Upper lobe of left lung (tissue), 6 donors: ENCODE measurements around the gene RIMBP2. TPM values are rescaled to one million over a fixed set of nuclear protein-coding genes. Genes with fewer than 3 reads are reported as not detected.

Experiments used
- ATAC-seq, 2 donors: fragments of 200-7000 bp; cut with Tn5 transposase; one replicate each; pipeline ENCODE4 v1.9.1; 2022; ENCODE audit warnings: mild to moderate bottlenecking in 2 of 2, moderate library complexity in 2 of 2; ENCODE audit not compliant: low FRiP score in 2 of 2
- DNase-seq, 2 donors: peaks; one replicate each; pipeline ENCODE4 v3.0.0-alpha.2; 2019 to 2020
- H3K27ac ChIP-seq, 4 donors: fragments of 200-600 bp; sonication (generic); one replicate each; pipeline ENCODE4 v1.5.1; 2016 to 2019
- H3K27me3 ChIP-seq, 4 donors: fragments of 200-600 bp; sonication (generic); one replicate each; pipeline ENCODE4 v1.5.1; 2017 to 2019
- H3K36me3 ChIP-seq, 4 donors: fragments of 200-600 bp; sonication (generic); one replicate each; pipeline ENCODE4 v1.5.1; 2016 to 2019
- H3K4me1 ChIP-seq, 4 donors: fragments of 200-600 bp; sonication (generic); one replicate each; pipeline ENCODE4 v1.5.1; 2018 to 2019
- H3K4me3 ChIP-seq, 4 donors: fragments of 200-600 bp; sonication (generic); one replicate each; pipeline ENCODE4 v1.5.1; 2017 to 2019; ENCODE audit warnings: mild to moderate bottlenecking in 2 of 4, moderate library complexity in 1 of 4
- H3K9me3 ChIP-seq, 4 donors: fragments of 200-600 bp; sonication (generic); one replicate each; pipeline ENCODE4 v1.5.1; 2018 to 2019
- CTCF ChIP-seq, 6 experiments: fragments of 450-650 bp in 4 of 6; fragments of 200-600 bp in 2 of 6; sonication (generic) in 2 of 6; IDR thresholded peaks; one replicate each; pipeline ENCODE4 v1.5.1; 2016 to 2019; ENCODE audit warnings: antibody characterized with exemption in 6 of 6
- EP300 ChIP-seq, 4 donors: sonication (generic); formaldehyde crosslinking; IDR thresholded peaks; one replicate each; pipeline ENCODE4 v1.5.1; 2017; ENCODE audit warnings: antibody characterized with exemption in 4 of 4, control low read depth in 2 of 4
- POLR2A ChIP-seq, 4 donors: fragments of 450-650 bp; IDR thresholded peaks; one replicate each; pipeline ENCODE4 v1.5.1; 2016 to 2017; ENCODE audit warnings: antibody characterized with exemption in 4 of 4, mild to moderate bottlenecking in 2 of 4
- POLR2AphosphoS5 ChIP-seq, 2 donors: sonication (generic); formaldehyde crosslinking; IDR thresholded peaks; one replicate each; pipeline ENCODE4 v1.5.1; 2017; ENCODE audit warnings: antibody characterized with exemption in 2 of 2
- WGBS, 2 donors: methylation state at CpG; one replicate each; pipeline ENCODE4 v1.1.5; 2017 to 2018; 5-methylcytosine and 5-hydroxymethylcytosine counted together
- total RNA-seq, 6 donors: library from RNA; depleted of rRNA in 4 of 6; stranded (reverse); fragments of >200 nt in 4 of 6; gene quantifications; one replicate each; pipeline versions ENCODE4 v1.1.0 to v1.2.1, GENCODE V29; 2016 to 2021
- donor health status: DM: no; HTN: no; CAD: no; lungs with moderate emphysema.
- donor health status: DM: no; HTN: yes; CAD: no; lungs with severe emphysema.

The RIMBP2 gene
- total RNA-seq, 6 donors from 2014 or later: 0.23 to 3.9 (median 0.44) TPM; not detected in 1

- Histone ChIP-seq H3K27ac (no peak overlapping the region), H3K9me3 (no peaks in the 10 kb centered on the region), H3K4me3 (no peak overlapping the region), H3K36me3 (no peaks in the 10 kb centered on the region), H3K27me3 (no peaks in the 10 kb centered on the region), H3K4me1 (no peaks in the 10 kb centered on the region)
- TF ChIP-seq POLR2AphosphoS5 (IDR thresholded peaks at IDR 0.05): no peak
- TF ChIP-seq POLR2A (IDR thresholded peaks at IDR 0.05): no peak
- TF ChIP-seq EP300 (IDR thresholded peaks at IDR 0.05): no peak
- no peak for TF ChIP-seq CTCF (IDR thresholded peaks at IDR 0.05)
- ATAC-seq (no peak), DNase-seq (no peak)
- 72 to 79% methylated on average over 7 to 9 of the region's 9 CpGs for WGBS, 2 donors
Observed at GRCh38 chr12:130523863-130524614, 192.1 kb downstream of the RIMBP2 start.

GRCh38 chr12:130523208-130523607, 192.9 kb downstream of the RIMBP2 start:
- no peak for ATAC-seq
- no peak overlapping the region for H3K4me3 ChIP-seq
- H3K9me3 ChIP-seq: no peaks in the 10 kb centered on the region
- no peaks in the 10 kb centered on the region for H3K4me1 ChIP-seq
- H3K36me3 ChIP-seq: no peaks in the 10 kb centered on the region
- H3K27ac ChIP-seq: no peak overlapping the region
- 84% methylated on average over 9 of the region's 9 CpGs for WGBS, 2 donors
- no peaks in the 10 kb centered on the region for H3K27me3 ChIP-seq
- TF ChIP-seq CTCF (IDR thresholded peaks at IDR 0.05) (no peak), POLR2A (IDR thresholded peaks at IDR 0.05) (no peak), EP300 (IDR thresholded peaks at IDR 0.05) (no peak)
- DNase-seq: no peak

- no peaks in the 10 kb centered on the region for H3K36me3 ChIP-seq
- no peak for ATAC-seq
- no peaks in the 10 kb centered on the region for H3K4me1 ChIP-seq
- TF ChIP-seq CTCF (IDR thresholded peaks at IDR 0.05): no peak
- no peak for TF ChIP-seq POLR2A (IDR thresholded peaks at IDR 0.05)
- TF ChIP-seq POLR2AphosphoS5 (IDR thresholded peaks at IDR 0.05): no peak
- TF ChIP-seq EP300 (IDR thresholded peaks at IDR 0.05): no peak
- 72% methylated on average over 15 to 17 of the region's 17 CpGs for WGBS, 2 donors
- H3K9me3 ChIP-seq: no peaks in the 10 kb centered on the region
- no peak for DNase-seq
- no peak overlapping the region for H3K27ac ChIP-seq
- no peak overlapping the region for H3K4me3 ChIP-seq
- H3K27me3 ChIP-seq: no peaks in the 10 kb centered on the region
Observed at GRCh38 chr12:130522244-130522834, 193.8 kb downstream of the RIMBP2 start.

GRCh38 chr12:130521375-130522124, 194.5 kb downstream of the RIMBP2 start:
- TF ChIP-seq CTCF (IDR thresholded peaks at IDR 0.05) (no peak), POLR2AphosphoS5 (IDR thresholded peaks at IDR 0.05) (no peak)
- ATAC-seq: no peak
- WGBS, 2 donors: 73 to 78% methylated on average over 6 to 11 of the region's 11 CpGs

More at GRCh38 chr12:130521375-130522124, 194.5 kb downstream of the RIMBP2 start:
- H3K4me3 ChIP-seq: no peak overlapping the region
- H3K27ac ChIP-seq: no peak overlapping the region
- no peaks in the 10 kb centered on the region for H3K27me3 ChIP-seq
- H3K36me3 ChIP-seq: no peaks in the 10 kb centered on the region
- H3K4me1 ChIP-seq: no peaks in the 10 kb centered on the region
- no peak for DNase-seq
- peaks cover 0 to under 1% (median 0%) of the 10 kb centered on the region in 4 donors for H3K9me3 ChIP-seq
